Measurements from ENCODE around the gene NCBP1.

The NCBP1 gene

DNA sequence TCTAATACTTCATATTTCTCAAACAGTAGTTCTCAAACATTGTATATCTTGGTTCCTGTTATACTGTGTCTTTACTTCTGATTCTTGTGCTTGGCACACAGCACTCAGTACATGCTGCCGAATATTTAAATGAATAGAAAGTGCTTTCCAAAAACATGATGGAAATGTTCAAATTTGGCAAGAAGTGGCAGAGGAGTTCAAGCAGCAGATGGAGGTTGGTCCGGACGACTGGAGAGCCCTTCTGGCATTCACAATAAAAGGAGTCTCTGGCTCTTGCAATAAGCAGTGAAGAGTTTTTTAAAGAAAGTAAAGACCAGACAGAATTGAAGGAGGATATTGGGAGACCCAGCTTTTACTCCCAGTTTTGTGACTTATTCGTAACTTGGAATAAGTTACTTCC, 36.7 kb upstream of the NCBP1 start:
- TF ChIP-seq, protein P1, sequence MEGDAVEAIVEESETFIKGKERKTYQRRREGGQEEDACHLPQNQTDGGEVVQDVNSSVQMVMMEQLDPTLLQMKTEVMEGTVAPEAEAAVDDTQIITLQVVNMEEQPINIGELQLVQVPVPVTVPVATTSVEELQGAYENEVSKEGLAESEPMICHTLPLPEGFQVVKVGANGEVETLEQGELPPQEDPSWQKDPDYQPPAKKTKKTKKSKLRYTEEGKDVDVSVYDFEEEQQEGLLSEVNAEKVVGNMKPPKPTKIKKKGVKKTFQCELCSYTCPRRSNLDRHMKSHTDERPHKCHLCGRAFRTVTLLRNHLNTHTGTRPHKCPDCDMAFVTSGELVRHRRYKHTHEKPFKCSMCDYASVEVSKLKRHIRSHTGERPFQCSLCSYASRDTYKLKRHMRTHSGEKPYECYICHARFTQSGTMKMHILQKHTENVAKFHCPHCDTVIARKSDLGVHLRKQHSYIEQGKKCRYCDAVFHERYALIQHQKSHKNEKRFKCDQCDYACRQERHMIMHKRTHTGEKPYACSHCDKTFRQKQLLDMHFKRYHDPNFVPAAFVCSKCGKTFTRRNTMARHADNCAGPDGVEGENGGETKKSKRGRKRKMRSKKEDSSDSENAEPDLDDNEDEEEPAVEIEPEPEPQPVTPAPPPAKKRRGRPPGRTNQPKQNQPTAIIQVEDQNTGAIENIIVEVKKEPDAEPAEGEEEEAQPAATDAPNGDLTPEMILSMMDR (IDR thresholded peaks at IDR 0.05; ENCODE audit: low read depth, low read length, missing control alignments), result no peak
- DNase-seq (ENCODE audit: extremely low read depth, low read depth), result no peak
- H3K4me3 ChIP-seq (replicated peaks; ENCODE audit: low read depth, low read length), result no peak overlapping the region

DNA sequence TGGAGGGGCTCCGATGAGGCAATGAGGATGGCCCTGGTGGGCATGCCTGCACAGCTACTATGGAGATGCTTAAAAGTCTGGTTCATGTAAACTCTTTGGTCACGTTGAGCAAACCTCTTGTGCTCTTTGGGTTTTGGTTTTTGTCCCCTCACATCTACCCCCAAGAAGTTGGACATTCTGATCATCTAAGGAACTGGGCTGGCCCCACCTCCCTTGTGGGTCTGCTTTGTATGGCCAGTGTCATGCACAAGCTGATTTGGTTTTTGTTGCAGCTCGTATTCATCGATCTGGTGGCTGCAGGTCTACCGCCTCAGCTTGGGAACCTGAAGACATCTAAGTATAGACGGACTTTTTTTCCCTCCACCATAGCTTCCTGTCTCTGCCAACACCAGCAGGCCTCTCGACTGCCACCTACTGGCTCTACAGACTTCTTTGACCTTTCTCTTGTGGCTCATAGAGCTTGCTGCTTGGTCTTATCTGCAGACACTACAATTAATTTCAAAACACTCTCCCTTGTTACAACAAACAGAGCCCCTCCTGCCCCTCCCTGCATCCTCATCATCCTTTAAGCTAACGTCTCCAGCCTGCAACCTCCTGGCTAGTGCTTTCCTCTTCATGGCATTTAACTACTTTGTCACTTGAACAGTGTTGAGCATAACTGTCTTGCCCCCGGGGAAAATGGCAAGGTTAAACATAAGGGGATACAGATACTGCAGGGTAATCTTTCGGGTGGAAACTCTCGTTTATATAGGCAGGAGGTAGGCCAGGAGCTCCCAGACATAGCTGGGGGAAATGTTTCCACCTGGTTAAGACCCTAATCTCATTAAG, 34.9 kb upstream of the NCBP1 start:
- DNase-seq (ENCODE audit: extremely low read depth, low read depth), result peak; percentile 62
- H3K4me3 ChIP-seq (replicated peaks; ENCODE audit: low read depth, low read length), result no peak overlapping the region
- TF ChIP-seq, protein P1 (IDR thresholded peaks at IDR 0.05; ENCODE audit: low read depth, low read length, missing control alignments), result peak; percentile 92

DNA sequence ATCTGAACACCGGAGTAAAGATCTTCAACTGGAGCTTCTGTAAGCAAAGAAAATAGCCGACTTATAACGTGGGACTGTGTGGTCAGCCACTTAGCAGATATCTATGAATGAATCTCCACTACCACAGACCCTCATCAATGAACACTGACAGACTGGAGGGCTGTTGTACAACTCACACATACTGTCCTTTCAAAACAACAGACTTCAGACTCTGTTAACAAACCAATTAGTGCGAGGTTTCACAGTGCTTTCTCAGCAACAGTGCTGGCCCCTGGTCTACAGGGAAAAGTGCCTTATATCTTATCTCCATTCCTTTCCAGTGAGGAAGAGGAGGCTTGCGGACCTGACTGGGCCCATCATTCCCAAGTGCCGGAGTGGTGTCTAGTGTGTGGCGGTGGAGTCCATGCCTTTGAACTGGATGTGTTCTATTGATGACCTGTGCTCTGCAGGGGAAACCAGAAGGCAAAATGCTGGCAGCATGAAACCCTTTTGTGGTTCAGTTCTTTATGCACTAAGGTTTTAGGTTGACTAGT, 34.2 kb upstream of the NCBP1 start:
- TF ChIP-seq, protein P1 (IDR thresholded peaks at IDR 0.05; ENCODE audit: low read depth, low read length, missing control alignments), result no peak
- DNase-seq (ENCODE audit: extremely low read depth, low read depth), result no peak
- no peak overlapping the region for H3K4me3 ChIP-seq (replicated peaks; ENCODE audit: low read depth, low read length)

DNA sequence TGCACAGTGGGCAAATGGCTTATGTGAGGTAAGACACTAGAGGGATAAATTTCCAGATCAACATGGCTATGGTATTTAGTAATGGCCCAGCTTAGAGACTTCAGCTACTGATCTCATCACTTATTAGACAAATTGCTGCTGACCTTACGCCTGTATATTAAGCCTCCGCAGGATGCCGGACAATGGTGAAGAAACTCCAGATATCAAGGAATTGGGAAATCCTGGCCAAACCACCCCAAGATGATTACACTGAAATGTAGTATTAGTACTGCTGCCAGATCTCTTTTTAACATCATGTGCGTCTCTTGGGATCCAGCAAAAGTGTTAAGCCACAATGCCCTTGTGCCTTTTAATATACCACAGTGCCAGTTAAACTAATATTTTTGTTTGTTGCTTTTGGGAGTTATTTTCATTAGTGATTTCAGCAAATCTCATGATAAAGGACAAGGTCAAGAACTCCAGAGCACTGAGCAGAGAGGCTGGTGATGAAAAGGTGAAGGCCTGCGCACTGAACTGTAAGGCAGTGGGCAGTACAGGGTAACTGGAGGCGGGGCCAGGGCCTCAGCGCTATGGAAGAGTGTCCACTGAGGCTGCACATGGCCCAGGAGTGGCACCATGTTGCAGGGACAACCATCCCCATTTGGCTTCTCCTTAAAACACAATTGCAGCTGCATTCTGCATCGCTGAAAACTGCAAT, 32.9 kb upstream of the NCBP1 start:
- no peak for DNase-seq (ENCODE audit: extremely low read depth, low read depth)
- H3K4me3 ChIP-seq (replicated peaks; ENCODE audit: low read depth, low read length), result no peak overlapping the region
- TF ChIP-seq, protein P1 (IDR thresholded peaks at IDR 0.05; ENCODE audit: low read depth, low read length, missing control alignments), result no peak

DNA sequence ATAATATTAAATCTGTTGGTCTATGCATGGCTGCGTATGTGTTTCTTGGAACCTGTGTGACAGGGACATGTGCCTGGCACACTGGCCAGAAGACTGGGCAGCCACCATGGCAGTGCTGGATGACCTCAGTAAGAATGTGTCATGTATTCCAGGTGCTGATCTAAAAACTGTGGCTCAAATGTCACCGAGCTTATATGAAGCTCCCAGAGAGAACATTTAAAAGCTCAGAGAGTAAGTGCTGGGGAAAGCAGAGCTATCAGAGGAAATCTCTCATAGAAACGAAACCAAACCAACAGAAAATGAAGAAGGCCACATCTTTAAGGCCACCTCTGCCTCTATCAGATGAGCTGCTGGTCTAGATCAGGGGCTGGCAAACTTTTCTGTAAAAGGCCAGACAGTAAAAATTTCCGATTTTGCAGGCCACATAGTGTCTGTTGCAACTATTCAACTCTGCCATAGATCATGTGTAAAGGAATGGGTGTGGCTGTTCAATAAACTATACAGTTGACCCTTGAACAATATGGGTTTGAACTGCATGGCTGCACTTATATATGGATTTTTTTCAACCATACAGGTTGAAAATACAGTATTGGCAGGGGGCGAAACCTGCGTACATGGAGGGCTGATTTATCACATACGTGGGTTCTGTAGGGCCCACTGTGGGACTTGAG, 32.3 kb upstream of the NCBP1 start:
- H3K4me3 ChIP-seq (replicated peaks; ENCODE audit: low read depth, low read length), result no peak overlapping the region
- TF ChIP-seq, protein P1 (IDR thresholded peaks at IDR 0.05; ENCODE audit: low read depth, low read length, missing control alignments), result no peak
- no peak for DNase-seq (ENCODE audit: extremely low read depth, low read depth)

DNA sequence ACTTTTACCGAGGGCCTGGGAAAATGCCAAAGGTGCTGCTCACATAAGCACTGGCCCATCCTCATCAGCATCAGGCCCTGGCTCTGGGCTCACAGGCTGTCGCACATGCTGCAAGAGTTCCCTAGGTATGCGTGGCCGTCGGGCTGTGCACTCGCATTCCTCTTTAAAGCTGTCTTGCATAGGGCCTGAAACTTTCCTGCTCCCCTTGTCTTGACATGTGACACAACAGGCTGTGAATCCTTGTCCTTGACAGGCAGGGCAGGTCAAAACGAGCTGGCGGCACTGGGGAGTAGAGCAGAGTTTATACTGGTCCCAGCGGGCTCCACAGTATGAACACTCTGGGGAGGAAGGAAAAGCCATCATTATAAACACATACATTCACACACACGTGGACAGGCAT, 31.2 kb upstream of the NCBP1 start:
- TF ChIP-seq, protein P1 (IDR thresholded peaks at IDR 0.05; ENCODE audit: low read depth, low read length, missing control alignments), result no peak
- DNase-seq (ENCODE audit: extremely low read depth, low read depth), result no peak
- H3K4me3 ChIP-seq (replicated peaks; ENCODE audit: low read depth, low read length), result no peak overlapping the region

All from HFF-Myc (cell line).